Body of pancreas (tissue), 4 donors: ENCODE data around the gene DENND1A.

ENCODE experiments used
- CTCF ChIP-seq, 7 experiments: fragments of 450-650 bp in 4 of 7; fragments of 200-600 bp in 3 of 7; sonication (generic) in 3 of 7; IDR thresholded peaks; one replicate each; pipeline ENCODE4 v1.5.1; 2016 to 2019; ENCODE audit warnings: antibody characterized with exemption in 7 of 7
- POLR2A ChIP-seq, 3 donors: fragments of 450-650 bp; IDR thresholded peaks; one replicate each; pipeline ENCODE4 v1.6.1; 2016; ENCODE audit warnings: antibody characterized with exemption in 3 of 3, mild to moderate bottlenecking in 2 of 3

GRCh38 chr9:123358181-123358905 lies 571.6 kb downstream of the DENND1A start:
- no peak for TF ChIP-seq CTCF (IDR thresholded peaks at IDR 0.05)
- TF ChIP-seq POLR2A (IDR thresholded peaks at IDR 0.05): no peak
